NK-92 treated with Interleukin-12 subunit alpha and Interleukin-12 subunit beta, amount 100 ng/mL, for 24 hours (cell line): ENCODE results near the gene PACSIN2.

Source experiments
- DNase-seq: peaks from one replicate; lab custom pipeline; 2025; lab: John Stamatoyannopoulos, UW

PACSIN2 gene

GRCh38 chr22:42857845-42858481 is 157.0 kb downstream of the PACSIN2 start:
- DNase-seq: no peak

GRCh38 chr22:42856865-42857704 is 157.9 kb downstream of the PACSIN2 start, which contains the start of gene ARFGAP3:
Gene ARFGAP3 (minus strand): TSS chr22:42857273. CDS start chr22:42857182, 91 bp downstream.
- peak; percentile 80 for DNase-seq

GRCh38 chr22:42856179-42856864 is 158.6 kb downstream of the PACSIN2 start:
- DNase-seq: peak; percentile 63

GRCh38 chr22:42855721-42856120 is 159.2 kb downstream of the PACSIN2 start:
- DNase-seq: no peak

- no peak for DNase-seq
Measured at GRCh38 chr22:42855211-42855610, 159.7 kb downstream of the PACSIN2 start.

GRCh38 chr22:42848941-42849550 is 165.9 kb downstream of the PACSIN2 start:
- DNase-seq: no peak

GRCh38 chr22:42847110-42847509 is 167.8 kb downstream of the PACSIN2 start:
- DNase-seq: no peak

GRCh38 chr22:42844756-42845155 is 170.2 kb downstream of the PACSIN2 start:
- DNase-seq: no peak

GRCh38 chr22:42842658-42843370 is 172.1 kb downstream of the PACSIN2 start:
- DNase-seq: no peak

GRCh38 chr22:42841444-42841843 is 173.5 kb downstream of the PACSIN2 start:
- no peak for DNase-seq

GRCh38 chr22:42837556-42837955 is 177.4 kb downstream of the PACSIN2 start:
- no peak for DNase-seq

GRCh38 chr22:42836026-42836425 is 178.9 kb downstream of the PACSIN2 start:
- no peak for DNase-seq

GRCh38 chr22:42834177-42834949 is 180.6 kb downstream of the PACSIN2 start:
- no peak for DNase-seq

- no peak for DNase-seq
Measured at GRCh38 chr22:42833104-42833503, 181.8 kb downstream of the PACSIN2 start.

- no peak for DNase-seq
Measured at GRCh38 chr22:42831712-42832111, 183.2 kb downstream of the PACSIN2 start.

- no peak for DNase-seq
Measured at GRCh38 chr22:42830161-42830560, 184.8 kb downstream of the PACSIN2 start.

GRCh38 chr22:42829302-42829701 is 185.6 kb downstream of the PACSIN2 start:
- DNase-seq: no peak

- DNase-seq: no peak
Measured at GRCh38 chr22:42825796-42826195, 189.2 kb downstream of the PACSIN2 start.

- DNase-seq: no peak
Measured at GRCh38 chr22:42821386-42821785, 193.6 kb downstream of the PACSIN2 start.

GRCh38 chr22:42820045-42820763 is 194.7 kb downstream of the PACSIN2 start:
- DNase-seq: no peak
